CD4-positive, alpha-beta T cell treated with Interleukin-6 for 4 hours (primary cell): Measurements from ENCODE around the gene CFAP65.

Experiments used
- DNase-seq: peaks from one replicate; pipeline ENCODE4 v3.0.0-alpha.2; 2020; ENCODE audit warnings: mixed read lengths

Gene CFAP65

GRCh38 chr2:219041252-219041651 is at the start of gene CFAP65:
Gene CFAP65 (minus strand): TSS chr2:219041516. CDS start chr2:219039048, 2,468 bp downstream.
- peak; percentile 10 for DNase-seq

GRCh38 chr2:219090436-219091299 is 49.4 kb upstream of the CFAP65 start:
- DNase-seq: no peak

- no peak for DNase-seq
Observed at GRCh38 chr2:219089330-219089729, 48.0 kb upstream of the CFAP65 start.

GRCh38 chr2:219087848-219088247 is 46.5 kb upstream of the CFAP65 start:
- no peak for DNase-seq

- DNase-seq: no peak
Observed at GRCh38 chr2:219087361-219087760, 46.0 kb upstream of the CFAP65 start.

- DNase-seq: no peak
Observed at GRCh38 chr2:219086196-219086595, 44.9 kb upstream of the CFAP65 start.

GRCh38 chr2:219084791-219085190 is 43.5 kb upstream of the CFAP65 start:
- no peak for DNase-seq

GRCh38 chr2:219082332-219082958 is 41.1 kb upstream of the CFAP65 start:
- no peak for DNase-seq

- DNase-seq: no peak
Observed at GRCh38 chr2:219081701-219082331, 40.5 kb upstream of the CFAP65 start.

- DNase-seq: no peak
Observed at GRCh38 chr2:219081096-219081495, 39.8 kb upstream of the CFAP65 start.

- DNase-seq: no peak
Observed at GRCh38 chr2:219079417-219079816, 38.1 kb upstream of the CFAP65 start.

- DNase-seq: no peak
Observed at GRCh38 chr2:219078951-219079350, 37.6 kb upstream of the CFAP65 start.

- no peak for DNase-seq
Observed at GRCh38 chr2:219078126-219078525, 36.8 kb upstream of the CFAP65 start.

- no peak for DNase-seq
Observed at GRCh38 chr2:219076253-219076652, 34.9 kb upstream of the CFAP65 start.

GRCh38 chr2:219073413-219074129 is 32.3 kb upstream of the CFAP65 start:
- DNase-seq: no peak

- DNase-seq: no peak
Observed at GRCh38 chr2:219072741-219073250, 31.5 kb upstream of the CFAP65 start.

- DNase-seq: no peak
Observed at GRCh38 chr2:219071131-219071816, 30.0 kb upstream of the CFAP65 start.

GRCh38 chr2:219065484-219065883 is 24.2 kb upstream of the CFAP65 start:
- DNase-seq: no peak

GRCh38 chr2:219062081-219062480 is 20.8 kb upstream of the CFAP65 start:
- DNase-seq: no peak

- DNase-seq: no peak
Observed at GRCh38 chr2:219060821-219061791, 19.8 kb upstream of the CFAP65 start, which contains the start of gene IHH. Gene IHH (minus strand): TSS chr2:219060921. CDS start chr2:219060467, 454 bp downstream.
